MG63 (cell line): ENCODE results near the gene RBM46. TPM values are rescaled to one million over a fixed set of nuclear protein-coding genes. Genes with fewer than 3 reads are reported as not detected.

Experiments used
- total RNA-seq: library from RNA; depleted of rRNA; stranded (reverse); fragments of >200 nt; shearing (Covaris generic); gene quantifications from 2 replicates; pipeline ENCODE4 v1.2.3, GENCODE V29; 2014; ENCODE audit warnings: low replicate concordance; rRNA removed

The RBM46 gene
- total RNA-seq, 1 experiment from 2014 or later, result not detected

Other genes with a start within 250 kb of the RBM46 start
- 62.1 and 76.8 TPM in 2 replicates for gene PLRG1, start 230.9 kb upstream of the RBM46 start, total RNA-seq
- gene FGB, start 218.3 kb upstream of the RBM46 start, total RNA-seq, result not detected in 2 replicates
- gene FGA, start 190.5 kb upstream of the RBM46 start, total RNA-seq, result not detected in 2 replicates
- gene FGG, start 168.6 kb upstream of the RBM46 start, total RNA-seq, result not detected in 2 replicates
- not detected in 2 replicates for gene LRAT, start 37.3 kb upstream of the RBM46 start, total RNA-seq